GM12878 (cell line): ENCODE results near the gene CIAO2A. TPM values are rescaled to one million over a fixed set of nuclear protein-coding genes. Genes with fewer than 3 reads are reported as not detected.

Source experiments
- ATF7 ChIP-seq: fragments of 450-650 bp; IDR thresholded peaks from 2 replicates; pipeline ENCODE4 v1.6.1; 2016; ENCODE audit warnings: low read depth, mild to moderate bottlenecking
- BRCA1 ChIP-seq: IDR thresholded peaks from 2 replicates; pipeline ENCODE4 v1.6.1; 2011; ENCODE audit warnings: low read depth, low read length, improper control_type of control experiment
- CHD2 ChIP-seq: IDR thresholded peaks from 2 replicates; pipeline ENCODE4 v1.6.1; 2011; ENCODE audit warnings: low read depth, low read length, improper control_type of control experiment, borderline replicate concordance
- CTCF ChIP-seq, 3 experiments: IDR thresholded peaks in 2 of 3; conservative IDR thresholded peaks in 1 of 3; 2 replicates each; pipeline ENCODE4 v1.5.1; 2011; ENCODE audit warnings: low read depth in 3 of 3, low read length in 3 of 3, mild to moderate bottlenecking in 3 of 3, control low read depth in 2 of 3, moderate library complexity in 2 of 3, inconsistent platforms in 1 of 3, mixed read lengths in 1 of 3; ENCODE audit not compliant: control insufficient read depth in 2 of 3, insufficient read depth in 1 of 3; ENCODE audit errors: extremely low read depth in 1 of 3
- GATAD2B ChIP-seq: fragments of 450-650 bp; conservative IDR thresholded peaks from 2 replicates; pipeline ENCODE4 v1.6.1; 2017; ENCODE audit warnings: low read depth, mild to moderate bottlenecking, moderate library complexity
- HDGF ChIP-seq: fragments of 450-650 bp; IDR thresholded peaks from 2 replicates; pipeline ENCODE4 v1.6.1; 2016; ENCODE audit warnings: antibody characterized with exemption
- IRF5 ChIP-seq: fragments of 450-650 bp; IDR thresholded peaks from 2 replicates; pipeline ENCODE4 v1.6.1; 2017; ENCODE audit warnings: borderline replicate concordance
- JUND ChIP-seq: IDR thresholded peaks from 2 replicates; pipeline ENCODE4 v1.6.1; 2012; ENCODE audit warnings: low read depth, mild to moderate bottlenecking, low read length, improper control_type of control experiment, moderate library complexity
- POU2F2 ChIP-seq: IDR thresholded peaks from 3 replicates; pipeline ENCODE4 v1.6.1; 2011; ENCODE audit warnings: low read depth, mild to moderate bottlenecking, low read length, borderline replicate concordance
- RAD51 ChIP-seq: fragments of 450-650 bp; IDR thresholded peaks from 2 replicates; pipeline ENCODE4 v1.6.1; 2016; ENCODE audit warnings: moderate library complexity, mild to moderate bottlenecking, inconsistent platforms
- ZBTB40 ChIP-seq: fragments of 450-650 bp; IDR thresholded peaks from 2 replicates; pipeline ENCODE4 v1.6.1; 2016; ENCODE audit warnings: mild to moderate bottlenecking, moderate library complexity, borderline replicate concordance
- polyA plus RNA-seq, 11 experiments: library from polyadenylated mRNA; depleted of rRNA in 4 of 11; unstranded in 6 of 11; stranded (reverse) in 5 of 11; fragments of >200 nt; fragmentation: Nextera tagmentation in 4 of 11; fragmentation: Illumina TruSeq in 1 of 11; extraction: Ambion mirVana in 4 of 11; extraction: Trizol in 1 of 11; gene quantifications; 1 replicate in 1 of 11; 2 replicates in 10 of 11; pipeline versions ENCODE4 v1.2.1 to v1.2.3, GENCODE V29; 2011 to 2016; ENCODE audit warnings: inconsistent platforms in 2 of 11, missing spikeins in 2 of 11, low read depth in 1 of 11
- total RNA-seq, 4 experiments: library from RNA; depleted of rRNA in 3 of 4; stranded (reverse); fragments of >200 nt in 3 of 4; fragmentation: Illumina TruSeq in 1 of 4; extraction: Trizol in 1 of 4; gene quantifications; 2 replicates each; pipeline versions ENCODE4 v1.2.1 to v1.2.3, GENCODE V29; 2013 to 2021

The CIAO2A gene
- total and polyA plus RNA-seq, 10 of the 15 experiments (the other 5 are each of a cell fraction or from before 2014, with no cell fraction given), result 94.5 to 400 (median 204) TPM

- TF ChIP-seq RAD51 (peak; percentile 11; the same call in 1 of the 2 replicates), CHD2 (peak; percentile 89), ZBTB40 (peak; percentile 90), IRF5 (no peak), CTCF (IDR thresholded peaks at IDR 0.05 in 2 of 3, conservative IDR thresholded peaks at IDR 0.05 in 1 of 3; ENCODE audit: control insufficient read depth in 2 of 3, extremely low read depth in 1 of 3, insufficient read depth in 1 of 3, low read depth in 3 of 3, low read length in 3 of 3) (no peak), POU2F2 (peak; percentile 11; the same call in 1 of the 3 replicates), BRCA1 (0 out of 2 replicates have a peak, but pooled peaks have one; percentile 26), ATF7 (peak; percentile 90), HDGF (peak; percentile 47; the same call in 1 of the 2 replicates), JUND (0 out of 2 replicates have a peak, but pooled peaks have one; percentile 21), GATAD2B (no peak)
Observed at GRCh38 chr15:64093627-64094417, at the start of gene CIAO2A (continued).
